Osteocyte (in vitro differentiated cells): ENCODE measurements around the gene TBXA2R. TPM values are rescaled to one million over a fixed set of nuclear protein-coding genes. Genes with fewer than 3 reads are reported as not detected.

Source experiments
- DNase-seq: peaks from one replicate; pipeline ENCODE4 v3.0.0; 2021; ENCODE audit warnings: mixed read lengths; ENCODE audit not compliant: unreplicated experiment; ENCODE audit errors: extremely low spot score
- H3K27ac Mint-ChIP-seq: one replicate; pipeline ENCODE4 v1.8.0; 2021; ENCODE audit warnings: mild to moderate bottlenecking, mixed read lengths; ENCODE audit not compliant: unreplicated experiment
- H3K27me3 Mint-ChIP-seq: one replicate; pipeline ENCODE4 v1.8.0; 2021; ENCODE audit warnings: mixed read lengths; ENCODE audit not compliant: unreplicated experiment
- H3K36me3 Mint-ChIP-seq: one replicate; pipeline ENCODE4 v1.8.0; 2021; ENCODE audit warnings: mixed read lengths; ENCODE audit not compliant: unreplicated experiment
- H3K4me1 Mint-ChIP-seq: one replicate; pipeline ENCODE4 v1.8.0; 2021; ENCODE audit warnings: mixed read lengths; ENCODE audit not compliant: unreplicated experiment
- H3K4me3 Mint-ChIP-seq: one replicate; pipeline ENCODE4 v1.8.0; 2021; ENCODE audit warnings: mild to moderate bottlenecking, moderate library complexity, mixed read lengths; ENCODE audit not compliant: unreplicated experiment
- H3K9me3 Mint-ChIP-seq: one replicate; pipeline ENCODE4 v1.8.0; 2021; ENCODE audit warnings: mixed read lengths; ENCODE audit not compliant: unreplicated experiment
- CTCF ChIP-seq: fragments of 200-600 bp; sonication (generic); IDR thresholded peaks from 2 replicates; pipeline ENCODE4 v1.5.0; 2021; ENCODE audit warnings: antibody characterized with exemption, mild to moderate bottlenecking, moderate library complexity
- total RNA-seq: library from RNA; stranded (reverse); gene quantifications from 2 replicates; pipeline ENCODE4 v1.2.1, GENCODE V29; 2021

Gene TBXA2R
- total RNA-seq, 1 donor from 2014 or later: 0.30 TPM

GRCh38 chr19:3580156-3580934, 26.3 kb downstream of the TBXA2R start:
- H3K4me1 Mint-ChIP-seq: peaks cover 20% of the 10 kb centered on the region
- no peak for DNase-seq
- no peaks in the 10 kb centered on the region for H3K27me3 Mint-ChIP-seq
- H3K9me3 Mint-ChIP-seq: no peaks in the 10 kb centered on the region
- H3K36me3 Mint-ChIP-seq: peaks cover 4% of the 10 kb centered on the region
- peak overlapping the region; percentile 82 for H3K27ac Mint-ChIP-seq
- H3K4me3 Mint-ChIP-seq: no peak overlapping the region
- no peak for TF ChIP-seq CTCF

- no peak for TF ChIP-seq CTCF
- no peak for DNase-seq
- H3K4me1 Mint-ChIP-seq: peaks cover 26% of the 10 kb centered on the region
- H3K27ac Mint-ChIP-seq: no peak overlapping the region
- H3K4me3 Mint-ChIP-seq: no peak overlapping the region
- H3K9me3 Mint-ChIP-seq: no peaks in the 10 kb centered on the region
- no peaks in the 10 kb centered on the region for H3K27me3 Mint-ChIP-seq
- peaks cover 11% of the 10 kb centered on the region for H3K36me3 Mint-ChIP-seq
Measured at GRCh38 chr19:3578390-3578789, 28.3 kb downstream of the TBXA2R start.

- Mint-ChIP-seq H3K27ac (no peak overlapping the region), H3K9me3 (no peaks in the 10 kb centered on the region), H3K27me3 (no peaks in the 10 kb centered on the region), H3K4me1 (peaks cover 26% of the 10 kb centered on the region), H3K36me3 (peaks cover 11% of the 10 kb centered on the region), H3K4me3 (no peak overlapping the region)
- no peak for TF ChIP-seq CTCF
- DNase-seq: no peak
Measured at GRCh38 chr19:3577723-3578344, 28.8 kb downstream of the TBXA2R start.

GRCh38 chr19:3576696-3577443, 29.8 kb downstream of the TBXA2R start:
- peaks cover 30% of the 10 kb centered on the region for H3K4me1 Mint-ChIP-seq
- H3K27ac Mint-ChIP-seq: no peak overlapping the region
- no peaks in the 10 kb centered on the region for H3K27me3 Mint-ChIP-seq
- no peak overlapping the region for H3K4me3 Mint-ChIP-seq
- no peak for TF ChIP-seq CTCF
- no peak for DNase-seq
- no peaks in the 10 kb centered on the region for H3K9me3 Mint-ChIP-seq
- peaks cover 11% of the 10 kb centered on the region for H3K36me3 Mint-ChIP-seq
